GM12892 (cell line): ENCODE measurements around the gene MGAT4B.

ENCODE experiments used
- DNase-seq: peaks from one replicate; pipeline ENCODE4 v3.0.0; 2011; ENCODE audit not compliant: insufficient read length
- FAIRE-seq: peaks from 2 replicates; lab custom pipeline; 2011; peaks lifted over from hg19 to GRCh38; lab: Jason Lieb, UNC
- POLR2A ChIP-seq: IDR thresholded peaks from 2 replicates; pipeline ENCODE4 v1.6.1; 2011; ENCODE audit warnings: low read depth, low read length, control low read depth
- POLR2AphosphoS5 ChIP-seq: IDR thresholded peaks from 2 replicates; pipeline ENCODE4 v1.6.1; 2011; ENCODE audit warnings: low read depth, low read length, control low read depth
- TAF1 ChIP-seq: IDR thresholded peaks from 2 replicates; pipeline ENCODE4 v1.6.1; 2011; ENCODE audit warnings: low read depth, mild to moderate bottlenecking, control low read depth, low read length, borderline replicate concordance

The MGAT4B gene

DNA sequence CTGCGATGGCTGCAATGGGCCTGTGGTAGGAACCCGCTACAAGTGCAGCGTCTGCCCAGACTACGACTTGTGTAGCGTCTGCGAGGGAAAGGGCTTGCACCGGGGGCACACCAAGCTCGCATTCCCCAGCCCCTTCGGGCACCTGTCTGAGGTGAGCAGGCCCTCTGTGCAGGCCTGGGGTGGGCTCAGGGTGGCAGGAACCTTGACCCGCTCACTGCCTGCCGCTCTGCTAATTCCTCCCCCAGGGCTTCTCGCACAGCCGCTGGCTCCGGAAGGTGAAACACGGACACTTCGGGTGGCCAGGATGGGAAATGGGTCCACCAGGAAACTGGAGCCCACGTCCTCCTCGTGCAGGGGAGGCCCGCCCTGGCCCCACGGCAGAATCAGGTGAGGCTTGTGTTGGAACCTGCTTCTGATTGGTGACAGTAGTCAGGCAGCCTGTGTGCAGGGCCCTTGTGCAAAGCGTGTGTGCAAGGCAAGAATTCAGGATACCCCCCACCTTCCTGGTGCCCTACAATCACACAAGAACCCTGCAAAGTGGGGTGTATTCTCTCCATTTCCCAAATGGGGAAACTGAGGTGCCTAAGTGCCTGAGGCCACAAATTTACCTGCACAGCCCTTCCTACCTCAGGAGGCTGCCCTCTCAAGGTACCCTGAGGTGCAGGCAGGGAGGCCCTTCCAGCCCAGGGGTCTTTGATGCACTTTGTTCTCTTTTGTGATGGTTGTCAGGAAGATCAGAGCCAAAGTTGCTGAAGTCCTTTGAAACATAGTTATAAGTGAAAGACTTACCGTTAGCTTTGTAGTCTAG, 17.5 kb upstream of the MGAT4B start:
- no peak for FAIRE-seq
- TF ChIP-seq POLR2AphosphoS5, result peak; percentile 26
- TF ChIP-seq TAF1, result no peak

GRCh38 chr5:179822444-179822990, 15.9 kb upstream of the MGAT4B start:
- no peak for DNase-seq
- FAIRE-seq, result no peak
- TF ChIP-seq POLR2AphosphoS5, result no peak
- TF ChIP-seq TAF1, result no peak
- TF ChIP-seq POLR2A, result no peak

More for the DNA sequence above, 17.5 kb upstream of the MGAT4B start:
- no peak for DNase-seq

DNA sequence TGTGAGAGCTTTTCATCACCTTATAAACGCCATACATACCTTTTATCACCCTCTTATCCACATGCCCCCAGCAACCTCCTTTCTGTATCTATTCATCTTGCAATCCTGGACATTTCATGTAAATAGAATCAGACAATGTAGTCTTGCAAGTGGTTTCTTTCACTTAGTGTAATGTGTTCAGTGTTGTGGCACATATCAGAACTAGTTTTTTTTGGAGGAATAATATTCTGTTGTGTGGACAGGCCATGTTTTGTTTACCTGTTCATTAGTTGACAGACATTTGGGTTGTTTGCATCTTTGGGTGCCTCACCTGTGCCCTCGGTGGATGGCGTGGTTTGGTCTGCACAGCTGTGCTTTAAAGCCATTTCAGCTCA, 15.4 kb upstream of the MGAT4B start:
- no peak for FAIRE-seq
- TF ChIP-seq POLR2A, result no peak
- TF ChIP-seq TAF1, result no peak
- peak; percentile 19; the same call in 1 of the 2 replicates for TF ChIP-seq POLR2AphosphoS5
- no peak for DNase-seq

DNA sequence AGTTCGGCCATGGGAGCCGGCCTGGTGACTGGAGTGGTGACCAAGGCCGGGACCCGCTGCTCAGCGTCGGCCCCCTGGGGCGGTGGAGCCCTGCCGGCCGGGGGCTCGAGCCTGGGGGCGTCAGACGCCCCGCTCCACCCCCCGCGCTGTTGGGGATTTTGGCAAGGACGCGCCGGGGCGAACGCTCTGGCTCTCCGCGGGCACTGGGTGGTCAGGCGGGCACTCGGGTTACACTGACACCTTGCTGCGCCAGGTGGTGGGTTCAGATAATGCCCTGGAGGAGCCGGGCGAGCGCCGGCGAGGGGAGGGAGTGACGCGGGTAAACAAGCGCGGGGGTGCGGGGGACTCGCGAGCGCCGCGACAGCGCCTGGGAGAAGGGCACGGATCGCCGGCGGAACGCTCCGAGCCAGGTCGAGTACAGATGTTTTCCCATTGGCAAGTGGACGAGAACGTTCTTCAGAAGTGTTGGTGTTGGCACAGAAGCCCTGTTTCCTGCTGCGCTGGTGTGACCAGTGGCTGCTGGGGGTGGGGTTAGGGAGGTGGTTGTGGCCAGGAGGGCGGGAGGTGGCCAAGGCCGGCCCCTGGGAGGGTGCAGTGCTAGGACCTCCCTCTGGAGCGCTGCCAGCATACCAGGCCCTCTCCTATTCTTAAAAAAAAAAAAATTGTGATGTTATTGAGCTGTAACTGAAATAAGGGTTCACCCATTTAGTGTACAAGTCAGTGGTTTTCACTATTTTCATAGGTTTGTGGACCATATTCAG, 14.8 kb upstream of the MGAT4B start:
- DNase-seq (peak; percentile 96), FAIRE-seq (peak; percentile 95)
- TF ChIP-seq TAF1 (no peak), POLR2AphosphoS5 (0 out of 2 replicates have a peak, but pooled peaks have one; percentile 54), POLR2A (peak; percentile 69; the same call in 1 of the 2 replicates)

DNA sequence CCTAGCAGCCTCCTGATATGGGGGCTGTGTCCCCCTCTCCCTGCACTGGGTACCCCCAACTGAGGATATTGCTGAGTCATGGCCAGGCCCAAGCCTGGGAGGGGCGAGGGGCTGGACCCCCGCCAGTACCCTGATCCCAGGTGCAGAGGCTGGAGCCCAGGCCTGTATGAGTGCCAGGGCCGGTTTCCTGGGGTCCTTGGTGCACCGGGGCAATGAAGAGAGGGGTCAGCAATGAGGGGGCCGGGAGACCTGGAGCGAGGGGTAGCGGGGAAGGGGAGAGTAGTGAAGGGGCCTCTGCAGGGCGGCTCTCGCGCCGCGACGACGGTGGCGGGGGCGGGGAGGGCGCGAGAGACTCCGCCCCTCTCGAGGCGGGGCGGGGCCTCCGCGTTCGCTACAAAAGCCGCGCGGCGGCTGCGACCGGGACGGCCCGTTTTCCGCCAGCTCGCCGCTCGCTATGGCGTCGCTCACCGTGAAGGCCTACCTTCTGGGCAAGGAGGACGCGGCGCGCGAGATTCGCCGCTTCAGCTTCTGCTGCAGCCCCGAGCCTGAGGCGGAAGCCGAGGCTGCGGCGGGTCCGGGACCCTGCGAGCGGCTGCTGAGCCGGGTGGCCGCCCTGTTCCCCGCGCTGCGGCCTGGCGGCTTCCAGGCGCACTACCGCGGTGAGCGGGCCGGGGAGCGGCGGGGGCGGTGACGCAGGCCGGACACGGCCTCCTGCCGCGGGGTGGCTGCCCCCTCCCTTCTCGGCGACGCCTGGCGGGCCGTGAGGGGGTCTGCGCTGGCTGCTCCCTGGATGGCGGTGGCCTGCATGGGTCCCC, 14.0 kb upstream of the MGAT4B start, which contains the start of gene SQSTM1:
Gene SQSTM1, plus strand, starts transcription at position 423 of the 815 bp plus-strand sequence. Its CDS starts 32 bp downstream, at position 455.
- FAIRE-seq, result peak; percentile 83
- peak; percentile 99 for TF ChIP-seq POLR2A
- TF ChIP-seq POLR2AphosphoS5, result peak; percentile 99
- peak; percentile 79 for TF ChIP-seq TAF1
- DNase-seq, result peak; percentile 84

DNA sequence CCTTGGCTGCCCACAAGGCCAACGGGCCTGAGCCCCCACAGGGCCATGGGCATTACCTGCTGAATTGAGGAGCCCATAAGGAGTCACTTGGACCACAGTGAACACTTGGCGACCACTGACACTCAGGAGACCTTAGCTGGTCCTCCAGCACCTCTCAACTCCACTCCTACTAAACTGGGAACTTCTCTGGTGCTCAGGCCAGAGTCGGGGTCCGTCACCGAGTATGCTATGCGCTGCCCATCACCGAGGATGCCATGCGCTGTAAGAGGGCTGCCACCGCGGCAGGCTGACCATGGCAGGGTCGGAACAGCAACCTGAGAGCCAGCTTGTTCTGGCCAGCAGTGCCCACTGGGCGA, 13.4 kb upstream of the MGAT4B start:
- DNase-seq (no peak), FAIRE-seq (no peak)
- no peak for TF ChIP-seq POLR2AphosphoS5
- no peak for TF ChIP-seq POLR2A

GRCh38 chr5:179819296-179820126, 12.8 kb upstream of the MGAT4B start:
- TF ChIP-seq POLR2AphosphoS5 (no peak), POLR2A (no peak)
- FAIRE-seq, result peak; percentile 84
- no peak for DNase-seq

- peak; percentile 89 for DNase-seq
- TF ChIP-seq POLR2A, result peak; percentile 56
- TF ChIP-seq TAF1, result 0 out of 2 replicates have a peak, but pooled peaks have one; percentile 42
- peak; percentile 59 for TF ChIP-seq POLR2AphosphoS5
- peak; percentile 98 for FAIRE-seq
Measured at GRCh38 chr5:179818746-179819295, 12.2 kb upstream of the MGAT4B start.

- FAIRE-seq (no peak), DNase-seq (no peak)
- no peak for TF ChIP-seq POLR2A
- no peak for TF ChIP-seq TAF1
- 0 out of 2 replicates have a peak, but pooled peaks have one; percentile 4 for TF ChIP-seq POLR2AphosphoS5
Measured at GRCh38 chr5:179817890-179818745, 11.5 kb upstream of the MGAT4B start.

GRCh38 chr5:179817470-179817840, 10.8 kb upstream of the MGAT4B start:
- no peak for TF ChIP-seq POLR2AphosphoS5
- TF ChIP-seq POLR2A, result no peak
- TF ChIP-seq TAF1, result no peak
- no peak for DNase-seq
- no peak for FAIRE-seq
